ENCODE data around the gene ARMC12.

Gene ARMC12

GRCh38 chr6:35737413-35738211, 780 bp downstream of the ARMC12 start:
- DNase-seq = peak; percentile 22

DNA sequence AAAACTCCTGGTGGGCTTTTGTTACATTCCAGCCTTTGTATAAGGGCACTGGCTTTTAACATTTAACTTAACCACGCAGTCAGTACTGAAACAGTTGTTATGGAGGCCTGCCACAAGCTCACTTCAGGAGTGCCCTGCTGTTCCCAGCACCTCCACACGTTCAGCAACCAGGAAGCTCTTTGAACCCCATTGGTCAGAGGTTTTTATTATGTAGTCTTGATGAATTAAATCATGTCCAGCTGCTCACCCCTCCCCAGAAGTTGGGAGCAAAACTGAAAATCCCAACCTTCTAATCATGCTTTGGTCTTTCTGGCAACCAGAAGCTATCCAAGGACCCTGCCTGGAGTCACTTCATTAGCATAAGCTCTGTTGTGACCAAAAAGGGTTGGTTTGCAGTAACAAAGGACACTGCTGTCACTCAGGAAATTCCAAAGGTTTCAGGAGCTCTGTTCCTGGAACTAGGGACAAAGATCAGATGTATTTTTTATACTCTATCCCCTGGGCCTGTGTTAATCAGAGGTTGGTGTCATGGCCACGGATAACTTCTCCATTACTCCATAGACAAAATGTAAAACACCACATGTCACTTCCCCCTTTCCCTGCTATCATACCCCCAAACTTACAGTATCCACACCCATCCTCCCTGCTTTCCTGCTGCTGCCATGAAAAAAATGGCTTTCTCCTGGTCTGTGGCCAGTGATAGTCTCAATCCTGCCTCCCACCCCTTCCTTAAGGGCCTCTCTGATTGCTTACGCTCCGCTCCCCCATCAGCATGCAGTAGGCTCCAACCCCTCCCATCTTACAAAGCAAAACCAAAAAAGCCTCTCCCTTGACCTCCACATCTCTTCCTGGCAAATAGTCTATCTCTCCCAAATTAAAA, 3.1 kb downstream of the ARMC12 start:
- no peak for DNase-seq

DNA sequence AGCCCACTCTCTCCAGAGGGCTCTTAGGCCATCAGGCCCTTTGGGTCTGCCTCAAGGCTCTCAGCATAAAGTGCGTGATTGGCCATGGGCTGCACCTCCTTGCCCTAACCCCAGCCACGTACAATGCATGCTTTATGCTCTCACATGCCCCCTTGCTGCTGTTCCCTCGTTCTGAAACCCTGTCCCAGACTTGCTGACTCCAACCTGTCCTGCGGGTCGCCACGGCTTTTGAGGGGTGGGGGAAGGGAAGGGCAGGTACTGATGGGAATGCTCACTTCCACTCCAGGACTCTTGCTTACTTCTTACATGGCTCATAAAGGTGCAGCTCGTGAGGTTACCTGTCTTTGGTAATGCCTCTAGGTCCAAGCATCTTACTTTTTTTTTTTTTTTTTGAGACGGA, 6.0 kb downstream of the ARMC12 start:
- DNase-seq = no peak

DNA sequence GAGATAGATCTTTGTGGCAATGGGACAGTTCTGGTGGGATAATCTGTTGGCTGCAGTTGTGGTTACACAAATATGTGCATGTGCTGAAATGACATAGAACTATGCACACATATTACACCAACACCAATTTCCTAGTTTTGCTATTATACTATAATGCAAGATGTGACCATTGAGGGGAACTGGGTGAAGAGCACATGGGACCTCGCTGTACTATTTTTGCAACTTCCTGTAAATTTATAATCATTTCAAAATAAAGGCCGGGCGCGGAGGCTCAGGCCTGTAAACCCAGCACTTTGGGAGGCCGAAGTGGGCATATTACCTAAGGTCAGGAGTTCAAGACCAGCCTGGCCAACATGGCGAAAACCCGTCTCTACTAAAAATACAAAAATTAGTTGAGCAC, 8.7 kb downstream of the ARMC12 start:
- DNase-seq = no peak

DNA sequence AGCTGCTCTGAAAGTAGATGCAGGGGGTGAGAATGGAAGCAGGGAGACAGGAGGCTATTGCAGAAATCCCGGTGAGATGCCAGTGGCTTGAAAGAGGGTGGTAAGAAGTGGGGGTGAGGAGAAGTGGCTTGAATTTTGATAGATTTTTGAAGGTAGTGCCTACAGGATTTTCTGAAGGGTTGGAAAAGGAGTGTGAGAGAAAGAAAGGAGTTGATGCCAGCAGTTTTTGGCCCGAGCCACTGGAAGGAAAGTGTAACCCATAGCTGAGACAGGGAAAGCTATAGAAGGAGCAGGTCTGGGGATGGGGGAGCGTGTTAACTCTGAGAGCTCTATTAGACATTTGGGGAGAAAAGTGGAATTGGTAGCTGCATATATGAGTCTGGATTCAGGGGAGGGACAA, 9.7 kb downstream of the ARMC12 start:
- DNase-seq = no peak

- no peak for DNase-seq
Measured at GRCh38 chr6:35747877-35748276, 11.0 kb downstream of the ARMC12 start.

DNA sequence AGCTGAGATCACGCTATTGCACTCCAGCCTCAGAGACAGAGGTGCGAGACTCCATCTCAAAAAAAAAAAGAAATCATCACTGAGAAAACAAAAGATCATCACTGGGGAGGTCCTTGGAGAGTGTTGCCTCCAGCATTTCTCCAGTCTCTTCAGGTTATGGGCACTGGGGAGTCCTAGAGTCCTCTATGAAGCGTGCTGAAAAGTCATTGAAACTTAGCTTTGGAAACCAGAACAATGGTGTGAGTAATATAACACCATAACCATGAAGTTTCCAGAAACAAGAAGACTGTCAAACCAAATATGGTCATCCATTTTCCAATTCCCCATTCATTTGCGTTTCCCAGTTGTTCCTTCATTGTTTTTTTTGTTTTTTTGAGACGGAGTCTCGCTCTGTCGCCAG, 13.7 kb downstream of the ARMC12 start:
- DNase-seq = no peak

- DNase-seq = no peak
Measured at GRCh38 chr6:35751594-35751993, 14.8 kb downstream of the ARMC12 start.

- no peak for DNase-seq
Measured at GRCh38 chr6:35752330-35752729, 15.5 kb downstream of the ARMC12 start.

- DNase-seq = no peak
Measured at GRCh38 chr6:35754452-35755277, 17.8 kb downstream of the ARMC12 start.

DNA sequence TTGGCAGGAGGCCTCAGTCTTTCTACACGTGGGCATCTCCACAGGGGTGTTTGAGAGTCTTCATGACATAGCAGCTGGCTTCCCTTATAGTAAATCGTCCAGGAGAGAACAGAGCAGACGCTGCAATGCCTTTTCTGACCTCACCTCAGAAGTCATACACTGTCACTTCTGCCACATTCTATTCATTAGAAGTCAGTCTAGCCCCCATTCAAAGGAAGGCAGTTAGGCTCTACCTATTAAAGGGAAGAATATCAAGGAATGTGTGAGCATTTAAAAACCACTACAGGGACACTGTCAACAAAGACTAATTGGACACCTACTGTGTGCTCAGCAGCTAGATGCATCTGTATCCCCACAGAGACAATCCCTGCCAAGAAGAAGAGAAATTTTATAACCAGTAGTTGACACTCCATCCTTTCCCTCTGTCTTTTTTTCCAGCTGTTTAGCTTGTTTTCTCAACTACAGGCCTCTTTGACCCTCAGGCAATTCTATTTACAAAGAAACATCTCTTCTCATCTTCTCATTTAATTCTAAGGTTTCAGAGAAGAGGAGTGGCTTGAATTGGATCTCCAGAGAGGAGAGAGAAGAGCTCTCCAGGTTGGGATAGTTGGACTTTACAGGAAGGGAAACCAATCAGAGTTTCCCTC, 18.6 kb downstream of the ARMC12 start:
- DNase-seq = no peak

DNA sequence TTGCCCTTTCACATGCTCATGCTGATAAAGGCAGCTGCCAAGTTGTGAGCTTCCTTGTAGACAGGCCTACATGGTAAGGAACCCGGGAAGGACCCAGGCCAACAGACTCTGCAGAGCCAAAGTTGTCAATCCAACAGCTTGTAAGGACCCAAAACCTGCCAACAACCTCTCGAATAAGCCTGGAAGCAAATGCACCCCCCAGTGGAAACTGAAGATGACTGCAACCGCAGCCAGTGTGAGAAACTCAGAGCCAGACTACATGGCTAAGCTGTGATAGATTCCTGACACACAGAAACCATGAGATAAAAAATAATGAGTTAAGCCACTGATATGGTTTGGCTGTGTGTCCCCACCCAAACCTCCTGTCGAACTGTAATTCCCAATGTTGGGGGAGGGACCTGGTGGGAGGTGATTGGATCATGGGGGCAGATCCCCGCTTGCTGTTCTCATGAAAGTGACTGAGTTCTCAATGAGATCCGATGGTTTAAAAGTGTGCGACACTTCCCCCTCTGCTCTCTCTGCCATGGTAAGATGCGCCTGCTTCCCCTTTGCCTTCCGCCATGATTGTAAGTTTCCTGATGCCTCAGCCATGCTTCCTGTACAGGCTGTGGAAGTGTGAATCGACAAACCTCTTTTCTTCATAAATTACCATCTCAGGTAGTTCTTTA, 20.8 kb downstream of the ARMC12 start:
- no peak for DNase-seq

DNA sequence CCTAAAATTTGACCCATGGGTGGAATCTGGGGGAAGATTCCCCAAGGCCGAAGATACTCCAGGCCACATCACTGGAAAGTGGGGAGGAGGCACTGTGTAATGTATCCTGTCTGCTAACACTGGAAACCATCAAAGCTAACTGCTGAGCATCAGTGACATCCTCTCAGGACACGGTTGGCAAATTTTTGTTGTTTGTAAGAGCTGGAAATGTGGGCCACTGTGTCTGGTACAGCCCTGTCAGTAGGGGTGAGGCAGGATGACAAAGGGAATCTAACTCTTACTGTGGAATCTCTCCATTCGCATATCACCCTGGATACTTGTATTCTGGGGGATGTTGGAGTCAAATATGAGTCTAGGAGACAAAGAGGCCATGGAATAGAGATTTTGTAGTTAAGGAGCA, 22.6 kb downstream of the ARMC12 start:
- DNase-seq = no peak

DNA sequence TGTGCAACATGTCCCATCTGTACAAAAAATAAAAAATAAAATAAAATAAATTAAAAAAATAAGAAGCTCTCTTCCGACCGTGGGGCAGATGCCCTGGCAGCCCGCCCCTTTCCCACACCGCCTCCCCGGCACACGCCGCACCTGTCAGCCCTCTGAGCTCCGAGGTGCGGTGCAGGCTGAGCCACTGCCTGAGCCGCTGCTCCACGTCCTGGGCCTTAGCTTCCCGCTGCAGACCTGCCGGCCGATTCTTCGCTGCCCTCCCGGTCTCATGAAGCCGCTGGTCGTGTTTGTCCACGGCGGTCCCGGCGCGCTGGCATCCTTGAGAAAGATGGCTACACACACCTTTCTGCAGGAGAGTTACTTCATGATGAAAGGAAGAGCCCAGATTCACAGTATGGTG, 28.9 kb downstream of the ARMC12 start:
- DNase-seq = no peak

DNA sequence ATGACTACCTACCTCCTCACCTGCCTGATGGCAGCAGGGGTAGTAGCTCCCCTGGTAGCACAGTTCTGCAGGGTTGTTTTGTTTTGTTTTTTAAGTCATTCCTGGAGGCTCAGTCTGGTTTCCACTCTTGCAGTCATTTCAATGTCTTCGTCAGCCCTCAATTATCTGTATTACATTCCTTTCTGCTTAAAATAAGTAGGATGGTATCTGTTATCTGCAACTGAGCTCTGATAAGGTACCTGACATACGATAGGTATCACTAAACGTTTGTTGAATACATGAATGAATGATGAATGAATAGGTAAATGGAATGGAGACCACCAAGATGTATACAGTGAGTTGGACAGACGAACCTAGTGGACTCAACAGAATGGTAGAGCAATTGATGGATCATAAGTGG, 32.4 kb downstream of the ARMC12 start:
- DNase-seq = no peak

- DNase-seq = no peak
Measured at GRCh38 chr6:35771343-35771627, 34.5 kb downstream of the ARMC12 start.

DNA sequence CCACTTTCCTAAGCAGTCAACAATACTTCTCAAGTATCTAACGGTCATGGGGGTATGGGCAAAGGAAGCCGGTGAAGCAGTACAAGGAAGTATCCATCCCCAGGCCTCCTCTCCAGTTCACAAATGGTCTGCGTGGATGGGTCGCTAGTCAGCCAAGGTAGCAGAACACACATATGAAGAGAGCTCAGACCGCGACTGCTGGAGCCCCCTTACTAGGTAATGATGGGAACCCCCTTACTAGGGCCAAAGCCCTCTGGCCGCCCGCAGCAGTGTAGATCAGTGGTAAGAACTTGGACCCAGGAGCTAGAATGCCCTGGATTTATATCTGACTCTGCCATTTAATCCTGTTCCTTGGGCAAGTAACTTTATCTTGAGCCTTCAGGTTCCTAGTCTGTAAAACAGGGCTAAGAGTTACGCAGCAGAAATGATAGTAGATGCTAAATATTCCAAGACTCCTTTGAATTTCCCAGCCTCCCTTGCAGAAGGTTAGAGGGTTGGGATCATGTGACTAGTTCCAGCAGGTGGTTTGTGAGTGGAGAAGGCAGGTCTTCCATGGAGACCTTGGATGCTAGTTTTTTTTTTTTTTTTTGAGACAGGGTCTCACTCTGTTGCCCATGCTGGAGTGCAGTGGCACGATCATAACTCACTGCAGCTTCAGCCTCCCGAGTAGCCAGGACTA, 37.4 kb downstream of the ARMC12 start:
- no peak for DNase-seq

DNA sequence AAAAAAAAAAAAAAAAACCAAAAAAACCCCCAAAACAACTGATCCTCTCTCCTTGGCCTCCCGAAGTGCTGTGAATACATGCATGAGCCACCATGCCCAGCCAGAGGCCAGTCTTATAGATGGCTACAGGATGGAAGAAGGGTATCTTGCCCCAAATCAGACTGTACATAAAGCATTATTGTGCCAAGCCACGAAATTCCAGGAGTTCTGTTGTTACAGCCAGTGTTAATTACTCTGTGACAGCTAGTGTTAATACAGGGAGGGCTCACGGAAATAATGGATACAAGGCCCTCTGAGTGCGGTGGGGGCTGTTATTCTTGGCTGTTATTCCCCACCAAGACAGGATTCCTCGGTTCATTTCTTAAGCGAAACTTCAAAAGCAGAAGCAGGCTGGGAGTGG, 38.2 kb downstream of the ARMC12 start:
- no peak for DNase-seq

- DNase-seq = no peak
Measured at GRCh38 chr6:35776364-35777215, 39.8 kb downstream of the ARMC12 start, which contains the start of gene CLPSL2. CLPSL2 (plus strand) TSS chr6:35776598; CDS start chr6:35776619, 21 bp downstream.

GRCh38 chr6:35777356-35778102, 40.7 kb downstream of the ARMC12 start:
- no peak for DNase-seq
